Measurements from ENCODE around the gene PRDM13. TPM values are rescaled to one million over a fixed set of nuclear protein-coding genes. Genes with fewer than 3 reads are reported as not detected.

PRDM13 gene
- total and polyA plus RNA-seq, 2 of the 8 experiments (the other 6 are each of a cell fraction or from before 2014, with no cell fraction given) = 0.05 to 0.09 TPM

DNA sequence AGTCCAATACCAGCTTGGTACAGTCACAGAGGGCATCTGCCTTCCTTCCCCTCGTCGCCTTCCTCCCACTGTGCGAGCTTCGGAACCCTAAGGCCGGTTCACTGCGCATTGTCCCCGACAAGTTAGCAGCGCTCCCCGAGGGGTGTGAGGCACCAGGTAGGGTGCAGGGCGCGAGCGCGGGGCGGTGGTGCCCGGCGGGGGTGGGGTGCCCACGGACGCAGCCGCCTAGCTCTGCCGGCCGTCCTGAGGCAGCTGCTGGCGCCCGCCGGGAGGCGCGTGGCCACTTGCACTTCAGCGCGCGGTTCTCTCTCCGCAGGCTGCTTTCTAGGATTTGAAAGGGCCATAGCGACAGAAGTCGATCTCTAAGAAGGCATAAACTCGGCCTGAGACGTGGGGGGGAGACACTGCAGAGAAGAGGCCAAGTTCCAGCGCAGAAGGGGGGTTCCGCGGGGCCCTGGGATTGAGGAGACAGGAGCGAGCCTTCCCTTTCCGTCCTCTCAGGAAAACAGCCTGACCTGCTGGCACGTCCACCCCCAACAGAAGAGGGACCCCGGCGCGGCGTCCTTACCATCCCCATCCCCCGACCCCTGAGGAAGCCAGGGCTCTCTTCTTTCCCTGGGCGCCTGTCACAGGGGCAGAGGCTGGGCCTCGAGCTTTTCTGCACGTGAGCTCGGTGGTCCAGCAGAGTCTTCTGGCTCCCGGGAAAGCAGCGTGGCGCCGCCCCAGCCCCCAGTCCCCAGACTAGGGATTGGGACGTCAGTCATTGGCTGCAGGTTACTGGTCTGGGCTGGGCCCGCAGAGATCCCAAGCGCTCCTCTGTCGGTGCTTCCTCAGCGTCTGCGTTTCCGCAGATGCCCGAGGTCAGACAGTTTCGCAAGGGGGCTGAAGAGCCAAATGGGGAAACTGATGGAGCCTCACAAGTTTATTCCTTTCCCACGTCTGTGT is 15.6 kb upstream of the PRDM13 start (continued):
- TF ChIP-seq TCF12 (IDR thresholded peaks at IDR 0.05; ENCODE audit: low read depth, low read length) (no peak), ASH2L (IDR thresholded peaks at IDR 0.05; ENCODE audit: low read length) (peak; percentile 22), SUZ12 (IDR thresholded peaks at IDR 0.05; ENCODE audit: low read length) (peak; percentile 97), YY1 (IDR thresholded peaks at IDR 0.05; ENCODE audit: low read depth, low read length) (no peak), KDM1A (IDR thresholded peaks at IDR 0.05; ENCODE audit: borderline replicate concordance, low read length) (peak; percentile 32; the same call in 1 of the 2 replicates), MAX (IDR thresholded peaks at IDR 0.05) (peak; percentile 52), E2F6 (IDR thresholded peaks at IDR 0.05) (peak; percentile 81), USF2 (IDR thresholded peaks at IDR 0.05; ENCODE audit: low read length) (no peak)
- TF ChIP-seq, protein P1, sequence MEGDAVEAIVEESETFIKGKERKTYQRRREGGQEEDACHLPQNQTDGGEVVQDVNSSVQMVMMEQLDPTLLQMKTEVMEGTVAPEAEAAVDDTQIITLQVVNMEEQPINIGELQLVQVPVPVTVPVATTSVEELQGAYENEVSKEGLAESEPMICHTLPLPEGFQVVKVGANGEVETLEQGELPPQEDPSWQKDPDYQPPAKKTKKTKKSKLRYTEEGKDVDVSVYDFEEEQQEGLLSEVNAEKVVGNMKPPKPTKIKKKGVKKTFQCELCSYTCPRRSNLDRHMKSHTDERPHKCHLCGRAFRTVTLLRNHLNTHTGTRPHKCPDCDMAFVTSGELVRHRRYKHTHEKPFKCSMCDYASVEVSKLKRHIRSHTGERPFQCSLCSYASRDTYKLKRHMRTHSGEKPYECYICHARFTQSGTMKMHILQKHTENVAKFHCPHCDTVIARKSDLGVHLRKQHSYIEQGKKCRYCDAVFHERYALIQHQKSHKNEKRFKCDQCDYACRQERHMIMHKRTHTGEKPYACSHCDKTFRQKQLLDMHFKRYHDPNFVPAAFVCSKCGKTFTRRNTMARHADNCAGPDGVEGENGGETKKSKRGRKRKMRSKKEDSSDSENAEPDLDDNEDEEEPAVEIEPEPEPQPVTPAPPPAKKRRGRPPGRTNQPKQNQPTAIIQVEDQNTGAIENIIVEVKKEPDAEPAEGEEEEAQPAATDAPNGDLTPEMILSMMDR (IDR thresholded peaks at IDR 0.05; ENCODE audit: control extremely low read depth in 1 of 3, insufficient read depth in 1 of 3, low read depth in 1 of 3, low read length in 3 of 3) = no peak
